NCI-H345 treated with DMSO at 0.1 percent for 48 hours (cell line): ENCODE measurements around the gene HNRNPCL4.
"Not testable (repeated sequence)": the region's sequence is repeated elsewhere in the genome, so short reads cannot be mapped to it uniquely, and the experiment has no call there.

ENCODE experiments used
- DNase-seq: peaks from one replicate; lab custom pipeline; 2025; ENCODE audit not compliant: unreplicated experiment; lab: John Stamatoyannopoulos, UW

The HNRNPCL4 gene

GRCh38 chr1:13165531-13165930 is at the start of gene HNRNPCL4:
TSS of gene HNRNPCL4 (minus strand) at chr1:13165631. CDS start at chr1:13165467, 164 bp downstream.
- not testable (repeated sequence) for DNase-seq

GRCh38 chr1:13208712-13209111 is 43.3 kb upstream of the HNRNPCL4 start:
- not testable (repeated sequence) for DNase-seq

- not testable (repeated sequence) for DNase-seq
Measured at GRCh38 chr1:13201309-13201708, 35.9 kb upstream of the HNRNPCL4 start, which contains the start of gene PRAMEF13. TSS of gene PRAMEF13 (minus strand) at chr1:13201409. CDS start at chr1:13199589, 1,820 bp downstream.

GRCh38 chr1:13171548-13171947 is 6.1 kb upstream of the HNRNPCL4 start, which contains the start of gene PRAMEF9:
TSS of gene PRAMEF9 (plus strand) at chr1:13171848. CDS start at chr1:13175281, 3,433 bp downstream.
- not testable (repeated sequence) for DNase-seq

- DNase-seq, result not testable (repeated sequence)
Measured at GRCh38 chr1:13155909-13156308, 9.5 kb downstream of the HNRNPCL4 start, which contains the start of gene PRAMEF26. TSS of gene PRAMEF26 (minus strand) at chr1:13156009. CDS start at chr1:13153095, 2,914 bp downstream.

GRCh38 chr1:13116754-13117153 is 48.7 kb downstream of the HNRNPCL4 start, which contains the start of gene HNRNPCL2:
TSS of gene HNRNPCL2 (minus strand) at chr1:13116854. CDS start at chr1:13116400, 454 bp downstream.
- DNase-seq, result not testable (repeated sequence)
